H1 (cell line): Measurements from ENCODE around the gene SURF4.

Experiments used
- ASH2L ChIP-seq: fragments of 200-600, 300-600 bp; sonication (generic); IDR thresholded peaks from one replicate; pipeline ENCODE4 v1.7.1; 2017; ENCODE audit warnings: low read length
- CBX5 ChIP-seq: fragments of 300-800, 300-1000 bp; sonication (generic); IDR thresholded peaks from 2 replicates; pipeline ENCODE4 v1.7.1; 2016; ENCODE audit warnings: antibody characterized with exemption, low read length, low read depth
- EP300 ChIP-seq, 2 experiments: IDR thresholded peaks; 1 replicate in 1 of 2; 2 replicates in 1 of 2; pipeline ENCODE4 v1.6.1; 2011 to 2012; ENCODE audit warnings: low read depth in 2 of 2, low read length in 2 of 2, mild to moderate bottlenecking in 2 of 2, borderline replicate concordance in 1 of 2, inconsistent platforms in 1 of 2, moderate library complexity in 1 of 2
- EZH2 ChIP-seq: fragments of 200-600 bp; sonication (generic); IDR thresholded peaks from 2 replicates; pipeline ENCODE4 v1.7.1; 2012; ENCODE audit warnings: low read depth, mild to moderate bottlenecking, moderate library complexity, low read length, inconsistent platforms; ENCODE audit not compliant: severe bottlenecking
- POLR2A ChIP-seq, 2 experiments: IDR thresholded peaks; 1 replicate in 1 of 2; 2 replicates in 1 of 2; pipeline ENCODE4 v1.6.1; 2011; ENCODE audit warnings: low read depth in 2 of 2, low read length in 2 of 2, mild to moderate bottlenecking in 2 of 2; ENCODE audit errors: control extremely low read depth in 1 of 2
- POLR2AphosphoS5 ChIP-seq: IDR thresholded peaks from 2 replicates; pipeline ENCODE4 v1.6.1; 2011; ENCODE audit warnings: low read depth, low read length
- TF ChIP-seq, protein P1 (sequence below), 3 experiments: IDR thresholded peaks; 1 replicate in 2 of 3; 2 replicates in 1 of 3; pipeline versions ENCODE4 v1.5.1 to v1.6.1; 2011; ENCODE audit warnings: low read length in 3 of 3, mild to moderate bottlenecking in 3 of 3, inconsistent platforms in 2 of 3, low read depth in 1 of 3, moderate library complexity in 1 of 3; ENCODE audit not compliant: insufficient read depth in 1 of 3; ENCODE audit errors: control extremely low read depth in 1 of 3
- TF ChIP-seq, protein P2 (sequence below): IDR thresholded peaks from 2 replicates; pipeline ENCODE4 v1.6.1; 2012; ENCODE audit warnings: inconsistent platforms

DNA sequence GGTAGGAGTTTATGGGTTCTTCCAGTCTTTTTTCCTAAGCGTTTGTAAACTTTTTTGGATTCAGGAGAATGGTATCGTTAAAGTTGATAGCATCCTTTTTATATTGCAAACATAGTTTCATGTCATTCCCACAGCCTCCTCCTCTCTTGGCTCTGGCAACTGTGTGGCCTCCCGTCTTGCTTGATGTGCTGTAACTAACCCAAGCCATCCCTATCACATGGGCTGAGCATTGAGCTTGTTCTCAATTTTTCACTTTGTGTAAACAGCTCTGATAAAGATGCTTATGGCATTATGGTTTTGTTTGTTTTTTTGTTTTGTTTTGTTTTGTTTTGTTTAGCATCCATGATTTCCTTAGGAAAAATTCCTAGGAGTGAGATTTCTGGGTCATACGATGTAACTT, 4.9 kb upstream of the SURF4 start:
- TF ChIP-seq ASH2L (no peak), POLR2A (IDR thresholded peaks at IDR 0.05; ENCODE audit: control extremely low read depth in 1 of 2, low read depth in 2 of 2, low read length in 2 of 2) (no peak), POLR2AphosphoS5 (no peak), EZH2 (no peak), EP300 (IDR thresholded peaks at IDR 0.05; ENCODE audit: borderline replicate concordance in 1 of 2, low read depth in 2 of 2, low read length in 2 of 2) (no peak), CBX5 (no peak)
- TF ChIP-seq, protein P1, sequence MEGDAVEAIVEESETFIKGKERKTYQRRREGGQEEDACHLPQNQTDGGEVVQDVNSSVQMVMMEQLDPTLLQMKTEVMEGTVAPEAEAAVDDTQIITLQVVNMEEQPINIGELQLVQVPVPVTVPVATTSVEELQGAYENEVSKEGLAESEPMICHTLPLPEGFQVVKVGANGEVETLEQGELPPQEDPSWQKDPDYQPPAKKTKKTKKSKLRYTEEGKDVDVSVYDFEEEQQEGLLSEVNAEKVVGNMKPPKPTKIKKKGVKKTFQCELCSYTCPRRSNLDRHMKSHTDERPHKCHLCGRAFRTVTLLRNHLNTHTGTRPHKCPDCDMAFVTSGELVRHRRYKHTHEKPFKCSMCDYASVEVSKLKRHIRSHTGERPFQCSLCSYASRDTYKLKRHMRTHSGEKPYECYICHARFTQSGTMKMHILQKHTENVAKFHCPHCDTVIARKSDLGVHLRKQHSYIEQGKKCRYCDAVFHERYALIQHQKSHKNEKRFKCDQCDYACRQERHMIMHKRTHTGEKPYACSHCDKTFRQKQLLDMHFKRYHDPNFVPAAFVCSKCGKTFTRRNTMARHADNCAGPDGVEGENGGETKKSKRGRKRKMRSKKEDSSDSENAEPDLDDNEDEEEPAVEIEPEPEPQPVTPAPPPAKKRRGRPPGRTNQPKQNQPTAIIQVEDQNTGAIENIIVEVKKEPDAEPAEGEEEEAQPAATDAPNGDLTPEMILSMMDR (IDR thresholded peaks at IDR 0.05; ENCODE audit: control extremely low read depth in 1 of 3, insufficient read depth in 1 of 3, low read depth in 1 of 3, low read length in 3 of 3): no peak
- TF ChIP-seq, protein P2, sequence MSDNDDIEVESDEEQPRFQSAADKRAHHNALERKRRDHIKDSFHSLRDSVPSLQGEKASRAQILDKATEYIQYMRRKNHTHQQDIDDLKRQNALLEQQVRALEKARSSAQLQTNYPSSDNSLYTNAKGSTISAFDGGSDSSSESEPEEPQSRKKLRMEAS: no peak
